PC-9 (cell line): ENCODE results near the gene CRYBB3. TPM values are rescaled to one million over a fixed set of nuclear protein-coding genes. Genes with fewer than 3 reads are reported as not detected.
A peak's percentile ranks its signal among the peaks of the same experiment; 100 is the strongest.

Source experiments
- BruUV-seq: library from RNA; stranded (reverse); fragments of 400-500 nt; replicated peaks from 2 replicates; lab custom pipeline; 2021; lab: Mats Ljungman, UMichigan
- CTCF ChIA-PET: fragments of 300-600 bp; sonication (Branson Sonifier 250); formaldehyde crosslinking; loops from one replicate; lab custom pipeline; 2022; ENCODE audit warnings: antibody characterized with exemption; lab: Charles Lee
- POLR2A ChIA-PET: fragments of 300-600 bp; sonication (Branson Sonifier 250); formaldehyde crosslinking; loops from one replicate; lab custom pipeline; 2022; ENCODE audit warnings: antibody characterized with exemption; ENCODE audit not compliant: unreplicated experiment; lab: Charles Lee
- DNase-seq, 2 experiments: peaks; one replicate each; pipeline versions ENCODE4 v3.0.0 to v3.0.0-alpha.2; 2015 to 2022; ENCODE audit warnings: mixed read lengths in 1 of 2
- H2AFZ ChIP-seq: fragments of 200-600 bp; sonication (generic); 2 replicates; pipeline ENCODE4 v1.8.1; 2017; ENCODE audit warnings: antibody characterized with exemption
- H3F3A ChIP-seq: fragments of 200-600 bp; sonication (generic); 2 replicates; pipeline ENCODE4 v1.8.1; 2017; ENCODE audit warnings: antibody characterized with exemption, mild to moderate bottlenecking, low read depth; ENCODE audit not compliant: insufficient read depth
- H3K27ac ChIP-seq: fragments of 200-600 bp; sonication (generic); 2 replicates; pipeline ENCODE4 v1.6.1; 2016; ENCODE audit warnings: mixed run types
- H3K27me3 ChIP-seq: fragments of 200-600 bp; sonication (generic); 2 replicates; pipeline ENCODE4 v1.6.1; 2016; ENCODE audit warnings: low read depth, mixed run types; ENCODE audit not compliant: insufficient read depth
- H3K36me3 ChIP-seq: fragments of 200-600 bp; sonication (generic); 2 replicates; pipeline ENCODE4 v1.6.1; 2016; ENCODE audit warnings: low read depth, mixed run types
- H3K4me1 ChIP-seq: fragments of 200-600 bp; sonication (generic); replicated peaks from 2 replicates; pipeline ENCODE4 v1.6.1; 2016; ENCODE audit warnings: mixed run types; ENCODE audit not compliant: insufficient read depth
- H3K4me2 ChIP-seq: fragments of 200-600 bp; sonication (generic); 2 replicates; pipeline ENCODE4 v1.6.1; 2017; ENCODE audit warnings: mixed run types
- H3K4me3 ChIP-seq: fragments of 200-600 bp; sonication (generic); 2 replicates; pipeline ENCODE4 v1.6.1; 2016; ENCODE audit warnings: mixed run types
- H3K79me2 ChIP-seq: fragments of 200-600 bp; sonication (generic); 2 replicates; pipeline ENCODE4 v1.6.1; 2017; ENCODE audit warnings: low read depth, mixed run types
- H3K9me2 ChIP-seq: fragments of 200-600 bp; sonication (generic); 2 replicates; pipeline ENCODE4 v1.8.1; 2017; ENCODE audit warnings: mild to moderate bottlenecking; ENCODE audit not compliant: insufficient read depth
- H3K9me3 ChIP-seq: fragments of 200-600 bp; sonication (generic); 2 replicates; pipeline ENCODE4 v1.8.1; 2016; ENCODE audit warnings: low read depth; ENCODE audit not compliant: insufficient read depth
- H4K20me1 ChIP-seq: fragments of 200-600 bp; sonication (generic); 2 replicates; pipeline ENCODE4 v1.8.1; 2017; ENCODE audit not compliant: insufficient read depth
- CTCF ChIP-seq: fragments of 200-600 bp; sonication (generic); conservative IDR thresholded peaks from 2 replicates; pipeline ENCODE4 v1.6.1; 2017; ENCODE audit warnings: mixed run types, antibody characterized with exemption, mild to moderate bottlenecking, moderate library complexity
- EZH2 ChIP-seq: fragments of 200-600 bp; sonication (generic); IDR thresholded peaks from 2 replicates; pipeline ENCODE4 v1.8.0; 2017; ENCODE audit warnings: antibody characterized with exemption, low read depth
- intact Hi-C: fragments of 100-400 bp; cut with micrococcal nuclease; formaldehyde crosslinking; loops from one replicate; pipeline ENCODE4 v1.10.0; 2022; ENCODE audit not compliant: unreplicated experiment
- total RNA-seq: library from RNA; stranded (reverse); gene quantifications from 2 replicates; pipeline ENCODE4 v1.2.3, GENCODE V29; 2021

The CRYBB3 gene
- total RNA-seq, 1 experiment from 2014 or later: 0.85 TPM

GRCh38 chr22:25170426-25170980 lies 29.2 kb upstream of the CRYBB3 start:
- Histone ChIP-seq H3K27me3 (no peaks in the 10 kb centered on the region), H3K4me2 (no peak overlapping the region), H3K79me2 (no peaks in the 10 kb centered on the region), H3K4me1 (peaks cover 41% of the 10 kb centered on the region), H3K9me2 (no peaks in the 10 kb centered on the region), H3K27ac (no peak overlapping the region), H4K20me1 (peaks cover 19% of the 10 kb centered on the region), H3F3A (peaks cover 16% of the 10 kb centered on the region; the same call in 1 of the 2 replicates), H3K9me3 (no peaks in the 10 kb centered on the region), H3K4me3 (no peak overlapping the region), H2AFZ (no peak overlapping the region), H3K36me3 (no peaks in the 10 kb centered on the region)
- BruUV-seq: no TSS peak
- DNase-seq: no peak
- TF ChIP-seq EZH2 (no peak), CTCF (no peak)
- ChIA-PET POLR2A (no interaction called here), CTCF (no interaction called here)
- intact Hi-C loops: loop anchor here (5.0 kb wide), 1 partner anchor 233 kb away; no protein-coding TSS in a partner anchor

DNA sequence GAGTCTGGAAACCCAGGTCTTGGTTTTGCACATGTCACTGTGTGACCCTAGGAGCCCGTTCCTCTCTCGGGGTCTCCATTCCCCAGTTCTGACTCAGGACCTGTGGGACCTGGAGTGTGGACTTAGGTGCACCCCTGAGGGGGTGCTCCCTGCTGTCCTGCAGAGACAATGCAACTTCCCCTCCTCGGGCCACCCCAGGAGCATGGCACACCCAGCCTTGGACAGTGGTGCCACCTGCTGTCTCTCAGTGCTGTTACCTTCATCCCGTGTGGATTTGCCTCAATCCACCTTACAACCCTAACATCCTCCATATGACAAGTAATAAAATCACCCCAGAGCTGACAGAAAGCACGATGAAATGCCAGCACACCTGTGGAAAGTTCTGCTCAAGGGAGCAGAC lies 27.5 kb upstream of the CRYBB3 start:
- Histone ChIP-seq H3K9me2 (no peaks in the 10 kb centered on the region), H3K36me3 (no peaks in the 10 kb centered on the region), H3K79me2 (no peaks in the 10 kb centered on the region), H3K9me3 (no peaks in the 10 kb centered on the region), H3K4me3 (no peak overlapping the region), H3K27me3 (no peaks in the 10 kb centered on the region), H4K20me1 (peaks cover 19% of the 10 kb centered on the region), H2AFZ (no peak overlapping the region), H3F3A (peaks cover 9% of the 10 kb centered on the region; the same call in 1 of the 2 replicates), H3K27ac (no peak overlapping the region), H3K4me1 (peaks cover 25% of the 10 kb centered on the region), H3K4me2 (no peak overlapping the region)
- peak in 1 of 2 experiments; percentile 12 for DNase-seq
- intact Hi-C loops: loop anchor here (1.0 to 5.0 kb wide), 2 partner anchors 61 to 235 kb away; no protein-coding TSS in a partner anchor
- no TSS peak for BruUV-seq
- POLR2A ChIA-PET: no interaction called here
- TF ChIP-seq EZH2 (no peak), CTCF (peak; percentile 73)
- CTCF ChIA-PET: no interaction called here

GRCh38 chr22:25174156-25174887 lies 25.3 kb upstream of the CRYBB3 start:
- no peaks in the 10 kb centered on the region for H3K27me3 ChIP-seq
- no peaks in the 10 kb centered on the region for H3K79me2 ChIP-seq
- H3K36me3 ChIP-seq: no peaks in the 10 kb centered on the region
- H3K4me2 ChIP-seq: no peak overlapping the region
- no peaks in the 10 kb centered on the region for H3F3A ChIP-seq
- DNase-seq: no peak
- ChIA-PET POLR2A (no interaction called here), CTCF (no interaction called here)
- no peak overlapping the region for H3K27ac ChIP-seq
- intact Hi-C loops: loop anchor here (5.0 kb wide), 1 partner anchor 237 kb away; no protein-coding TSS in a partner anchor
- H3K9me3 ChIP-seq: no peaks in the 10 kb centered on the region
- TF ChIP-seq CTCF (no peak), EZH2 (no peak)
- H3K9me2 ChIP-seq: no peaks in the 10 kb centered on the region
- H3K4me3 ChIP-seq: no peak overlapping the region
- no TSS peak for BruUV-seq
- H4K20me1 ChIP-seq: no peaks in the 10 kb centered on the region
- H3K4me1 ChIP-seq: peaks cover 3% of the 10 kb centered on the region; the same call in 1 of the 2 replicates
- no peak overlapping the region for H2AFZ ChIP-seq
